IPS DF 19.7 (cell line): ENCODE data around the gene UBE2Q2.
A peak's percentile ranks its signal among the peaks of the same experiment; 100 is the strongest.
"Not testable (repeated sequence)": the region's sequence is repeated elsewhere in the genome, so short reads cannot be mapped to it uniquely, and the experiment has no call there.

ENCODE experiments used
- DNase-seq: peaks from one replicate; pipeline ENCODE4 v3.0.0-alpha.2; 2013; ENCODE audit warnings: low read depth, low spot score

Gene UBE2Q2

GRCh38 chr15:75823860-75824613, 19.2 kb upstream of the UBE2Q2 start:
- DNase-seq, result peak; percentile 84

GRCh38 chr15:75827691-75828090, 15.6 kb upstream of the UBE2Q2 start:
- no peak for DNase-seq

- DNase-seq, result no peak
Measured at GRCh38 chr15:75828429-75828828, 14.8 kb upstream of the UBE2Q2 start.

GRCh38 chr15:75830910-75831805, 12.1 kb upstream of the UBE2Q2 start:
- no peak for DNase-seq

- DNase-seq, result no peak
Measured at GRCh38 chr15:75831806-75832102, 11.5 kb upstream of the UBE2Q2 start.

GRCh38 chr15:75832114-75832513, 11.1 kb upstream of the UBE2Q2 start:
- no peak for DNase-seq

- DNase-seq, result no peak
Measured at GRCh38 chr15:75834021-75834420, 9.2 kb upstream of the UBE2Q2 start.

GRCh38 chr15:75835990-75836958, 7.0 kb upstream of the UBE2Q2 start:
- DNase-seq, result no peak

GRCh38 chr15:75836959-75837334, 6.3 kb upstream of the UBE2Q2 start:
- DNase-seq, result no peak

- DNase-seq, result no peak
Measured at GRCh38 chr15:75840659-75841058, 2.6 kb upstream of the UBE2Q2 start.

GRCh38 chr15:75841626-75842025, 1.6 kb upstream of the UBE2Q2 start:
- no peak for DNase-seq

GRCh38 chr15:75843678-75844581, 683 bp downstream of the UBE2Q2 start:
- DNase-seq, result no peak

GRCh38 chr15:75844629-75845335, 1.5 kb downstream of the UBE2Q2 start:
- no peak for DNase-seq

- DNase-seq, result no peak
Measured at GRCh38 chr15:75849167-75849566, 5.9 kb downstream of the UBE2Q2 start.

- DNase-seq, result no peak
Measured at GRCh38 chr15:75850708-75851107, 7.5 kb downstream of the UBE2Q2 start.

GRCh38 chr15:75851566-75851965, 8.3 kb downstream of the UBE2Q2 start:
- DNase-seq, result not testable (repeated sequence)

GRCh38 chr15:75857886-75858285, 14.6 kb downstream of the UBE2Q2 start:
- no peak for DNase-seq

- DNase-seq, result no peak
Measured at GRCh38 chr15:75861750-75862402, 18.6 kb downstream of the UBE2Q2 start.

GRCh38 chr15:75862796-75863195, 19.5 kb downstream of the UBE2Q2 start:
- DNase-seq, result no peak
